ENCODE measurements around the gene TP53I13. TPM values are rescaled to one million over a fixed set of nuclear protein-coding genes. Genes with fewer than 3 reads are reported as not detected.
"Not testable (repeated sequence)": the region's sequence is repeated elsewhere in the genome, so short reads cannot be mapped to it uniquely, and the experiment has no call there.

The TP53I13 gene
- total and polyA plus RNA-seq, 2 donors (not counting 3 experiments of a cell fraction or from before 2014, with no cell fraction given) = 41.1 to 42.7 TPM

- POLR2A ChIA-PET; H3K4me3 ChIP-seq (replicated peaks in 1 of 3; ENCODE audit: insufficient read depth in 1 of 3, low read depth in 1 of 3, low read length in 3 of 3); BruUV-seq (replicated peaks); H3K27me3 ChIP-seq (ENCODE audit: control insufficient read depth in 2 of 2, insufficient read depth in 2 of 2, low read length in 2 of 2); H2AFZ ChIP-seq (ENCODE audit: low read depth, low read length); dilution Hi-C loops (cut with MboI; ENCODE audit: extremely low pct_ligation_motif_present, low sequenced_read_pairs); H3K4me1 ChIP-seq (ENCODE audit: control insufficient read depth, extremely low read depth, insufficient read depth, low read length); H3K27ac ChIP-seq (ENCODE audit: insufficient read depth, low read depth, low read length); intact Hi-C loops (cut with micrococcal nuclease); H3K9ac ChIP-seq (replicated peaks; ENCODE audit: extremely low read depth, insufficient read depth, low read length); H3K9me1 ChIP-seq (replicated peaks; ENCODE audit: control insufficient read depth, extremely low read depth, insufficient read depth, low read length); H3K36me3 ChIP-seq (ENCODE audit: control insufficient read depth in 2 of 2, extremely low read depth in 1 of 2, insufficient read depth in 2 of 2, low read length in 2 of 2); DNase-seq (ENCODE audit: low read depth, low spot score); H4K20me1 ChIP-seq (replicated peaks; ENCODE audit: control insufficient read depth, extremely low read depth, insufficient read depth, low read length); H3K79me2 ChIP-seq (ENCODE audit: control insufficient read depth, insufficient read depth, low read length); H3K4me2 ChIP-seq (ENCODE audit: insufficient read depth, low read length); H3K9me3 ChIP-seq (replicated peaks; ENCODE audit: control insufficient read depth, insufficient read depth, low read length): not testable (repeated sequence)
- CTCF ChIA-PET = interaction anchor here (4.1 kb wide), 1 partner anchor 22 kb away, joined by 16 read pairs; no protein-coding TSS in a partner anchor
- FAIRE-seq = peak; percentile 50
These were observed 10.4 kb upstream of the TP53I13 start for GRCh38 chr17:29558139-29558538.

- Histone ChIP-seq H3K27me3 (ENCODE audit: control insufficient read depth in 2 of 2, insufficient read depth in 2 of 2, low read length in 2 of 2) (no peaks in the 10 kb centered on the region), H3K36me3 (ENCODE audit: control insufficient read depth in 2 of 2, extremely low read depth in 1 of 2, insufficient read depth in 2 of 2, low read length in 2 of 2) (no peaks in the 10 kb centered on the region), H2AFZ (ENCODE audit: low read depth, low read length) (no peak overlapping the region), H3K27ac (ENCODE audit: insufficient read depth, low read depth, low read length) (no peak overlapping the region), H3K4me2 (ENCODE audit: insufficient read depth, low read length) (no peak overlapping the region), H3K79me2 (ENCODE audit: control insufficient read depth, insufficient read depth, low read length) (no peaks in the 10 kb centered on the region), H4K20me1 (replicated peaks; ENCODE audit: control insufficient read depth, extremely low read depth, insufficient read depth, low read length) (no peaks in the 10 kb centered on the region), H3K4me1 (ENCODE audit: control insufficient read depth, extremely low read depth, insufficient read depth, low read length) (no peaks in the 10 kb centered on the region), H3K4me3 (replicated peaks in 1 of 3; ENCODE audit: insufficient read depth in 1 of 3, low read depth in 1 of 3, low read length in 3 of 3) (no peak overlapping the region), H3K9ac (replicated peaks; ENCODE audit: extremely low read depth, insufficient read depth, low read length) (no peak overlapping the region), H3K9me3 (replicated peaks; ENCODE audit: control insufficient read depth, insufficient read depth, low read length) (no peaks in the 10 kb centered on the region), H3K9me1 (replicated peaks; ENCODE audit: control insufficient read depth, extremely low read depth, insufficient read depth, low read length) (no peaks in the 10 kb centered on the region)
- ChIA-PET POLR2A (interaction anchor here (0.6 kb wide), 1 partner anchor 15 kb away, joined by 3 read pairs; no protein-coding TSS in a partner anchor), CTCF (interaction anchor here (1.0 kb wide), 2 partner anchors 189 to 190 kb away, joined by 3 read pairs; no protein-coding TSS in a partner anchor)
- BruUV-seq (replicated peaks) = no TSS peak
- DNase-seq (ENCODE audit: low read depth, low spot score) (no peak), FAIRE-seq (no peak)
- intact Hi-C loops (cut with micrococcal nuclease) (no loop called here), dilution Hi-C loops (cut with MboI; ENCODE audit: extremely low pct_ligation_motif_present, low sequenced_read_pairs) (no loop called here)
- TF ChIP-seq MYC (IDR thresholded peaks at IDR 0.05; ENCODE audit: low read depth, low read length) (no peak), CTCF (IDR thresholded peaks at IDR 0.05; ENCODE audit: extremely low read depth in 1 of 2, insufficient read depth in 1 of 2, low read depth in 1 of 2, low read length in 2 of 2) (no peak), POLR2AphosphoS5 (IDR thresholded peaks at IDR 0.05; ENCODE audit: insufficient read depth, low read depth, low read length) (no peak), POLR2A (IDR thresholded peaks at IDR 0.05; ENCODE audit: low read depth, low read length) (no peak), GATA2 (IDR thresholded peaks at IDR 0.05; ENCODE audit: insufficient read depth, insufficient read length, low read depth, low read length) (no peak), MAX (IDR thresholded peaks at IDR 0.05; ENCODE audit: insufficient read depth, insufficient read length) (no peak), FOS (IDR thresholded peaks at IDR 0.05; ENCODE audit: borderline replicate concordance, insufficient read depth, low read length) (no peak), EZH2 (IDR thresholded peaks at IDR 0.05; ENCODE audit: borderline replicate concordance, low read depth, low read length, severe bottlenecking) (no peak), JUN (IDR thresholded peaks at IDR 0.05; ENCODE audit: borderline replicate concordance, insufficient read depth, insufficient read length, low read depth) (no peak)
These were observed 8.9 kb upstream of the TP53I13 start for GRCh38 chr17:29559640-29560039.
